Suprapubic skin (tissue), 2 donors: ENCODE results near the gene DPH5.

Experiments
- EP300 ChIP-seq: sonication (generic); formaldehyde crosslinking; IDR thresholded peaks from one replicate; pipeline ENCODE4 v1.6.1; 2017; ENCODE audit warnings: antibody characterized with exemption
- POLR2A ChIP-seq, 2 donors: fragments of 450-650 bp; IDR thresholded peaks; one replicate each; pipeline ENCODE4 v1.6.1; 2017; ENCODE audit warnings: antibody characterized with exemption in 2 of 2, mild to moderate bottlenecking in 2 of 2, moderate library complexity in 2 of 2

DNA sequence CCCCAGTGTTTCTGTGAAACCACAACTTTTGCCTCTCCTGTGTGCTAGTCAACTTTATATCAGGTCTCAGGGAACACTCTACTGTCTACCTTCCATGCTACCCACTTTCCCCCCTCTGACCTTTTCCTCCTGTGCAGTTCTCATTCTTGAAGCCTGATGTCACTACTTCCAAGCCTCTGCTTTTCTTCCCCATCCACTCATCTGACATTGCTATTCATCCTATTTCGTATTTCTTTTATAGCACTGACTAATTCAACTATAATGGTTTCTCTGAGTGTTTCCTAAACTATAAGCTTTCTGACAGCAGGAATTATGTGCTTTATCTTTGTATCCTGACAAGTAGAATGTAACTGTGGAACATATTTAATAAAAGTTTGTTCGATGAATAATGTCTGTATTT lies 18.2 kb upstream of the DPH5 start:
- TF ChIP-seq POLR2A (IDR thresholded peaks at IDR 0.05): no peak
- TF ChIP-seq EP300: no peak
